ENCODE results near the gene CLIC4. TPM values are rescaled to one million over a fixed set of nuclear protein-coding genes. Genes with fewer than 3 reads are reported as not detected.
A peak's percentile ranks its signal among the peaks of the same experiment; 100 is the strongest.
"Not testable (repeated sequence)": the region's sequence is repeated elsewhere in the genome, so short reads cannot be mapped to it uniquely, and the experiment has no call there.

The CLIC4 gene
- total RNA-seq, 1 donor from 2014 or later = 136 TPM

- DNase-seq (ENCODE audit: low spot score in 2 of 2, unreplicated experiment in 2 of 2) = no peak
- H3K27ac Mint-ChIP-seq = no peak overlapping the region
- H3K9me3 Mint-ChIP-seq = peaks cover 17% of the 10 kb centered on the region
- H3K27me3 Mint-ChIP-seq (ENCODE audit: low read depth) = peaks cover 4% of the 10 kb centered on the region
- no peaks in the 10 kb centered on the region for H3K4me1 Mint-ChIP-seq
- no peak overlapping the region for H3K4me3 Mint-ChIP-seq
- peaks cover 4% of the 10 kb centered on the region for H3K36me3 Mint-ChIP-seq
- TF ChIP-seq CTCF (IDR thresholded peaks at IDR 0.05; ENCODE audit: unreplicated experiment) = no peak
These were observed 145.6 kb downstream of the CLIC4 start for GRCh38 chr1:24890887-24891286.

GRCh38 chr1:24891367-24891766 is 146.1 kb downstream of the CLIC4 start:
- H3K27ac Mint-ChIP-seq; DNase-seq (ENCODE audit: low spot score in 2 of 2, unreplicated experiment in 2 of 2); H3K36me3 Mint-ChIP-seq; H3K4me1 Mint-ChIP-seq; H3K4me3 Mint-ChIP-seq; H3K27me3 Mint-ChIP-seq (ENCODE audit: low read depth): not testable (repeated sequence)
- peaks cover 17% of the 10 kb centered on the region for H3K9me3 Mint-ChIP-seq

- peaks cover 4% of the 10 kb centered on the region for H3K36me3 Mint-ChIP-seq
These were observed 147.2 kb downstream of the CLIC4 start for GRCh38 chr1:24892188-24893153.

GRCh38 chr1:24893431-24893830 is 148.2 kb downstream of the CLIC4 start:
- Mint-ChIP-seq H3K27ac (no peak overlapping the region), H3K27me3 (ENCODE audit: low read depth) (no peaks in the 10 kb centered on the region), H3K36me3 (peaks cover 4% of the 10 kb centered on the region), H3K4me1 (peaks cover 15% of the 10 kb centered on the region), H3K9me3 (peaks cover 17% of the 10 kb centered on the region), H3K4me3 (no peak overlapping the region)
- no peak for DNase-seq (ENCODE audit: low spot score in 2 of 2, unreplicated experiment in 2 of 2)
- no peak for TF ChIP-seq CTCF (IDR thresholded peaks at IDR 0.05; ENCODE audit: unreplicated experiment)

More at GRCh38 chr1:24892188-24893153, 147.2 kb downstream of the CLIC4 start:
- no peak for TF ChIP-seq CTCF (IDR thresholded peaks at IDR 0.05; ENCODE audit: unreplicated experiment)
- peaks cover 17% of the 10 kb centered on the region for H3K9me3 Mint-ChIP-seq
- DNase-seq (ENCODE audit: low spot score in 2 of 2, unreplicated experiment in 2 of 2) = peak in 1 of 2 experiments; percentile 19
- no peaks in the 10 kb centered on the region for H3K27me3 Mint-ChIP-seq (ENCODE audit: low read depth)
- no peak overlapping the region for H3K4me3 Mint-ChIP-seq
- no peak overlapping the region for H3K27ac Mint-ChIP-seq
- peaks cover 13% of the 10 kb centered on the region for H3K4me1 Mint-ChIP-seq

Other genes starting within 250 kb of the CLIC4 start
- gene RCAN3, start 242.6 kb upstream of the CLIC4 start, total RNA-seq = 9.5 to 14.7 TPM (median 11.8 TPM) in 3 replicates
- 0.31 to 0.51 TPM (median 0.38 TPM) in 3 replicates for gene NCMAP, start 189.4 kb upstream of the CLIC4 start, total RNA-seq
- 206 to 219 TPM (median 219 TPM) in 3 replicates for gene SRRM1, start 102.1 kb upstream of the CLIC4 start, total RNA-seq
- 0.07 to 0.13 TPM (median 0.07 TPM) in 3 replicates for gene RUNX3, start 184.8 kb downstream of the CLIC4 start, total RNA-seq